GM12892 (cell line): ENCODE measurements around the gene NEK6.

Experiments
- DNase-seq: peaks from one replicate; pipeline ENCODE4 v3.0.0; 2011; ENCODE audit not compliant: insufficient read length
- FAIRE-seq: peaks from 2 replicates; lab custom pipeline; 2011; peaks lifted over from hg19 to GRCh38; lab: Jason Lieb, UNC
- POLR2A ChIP-seq: IDR thresholded peaks from 2 replicates; pipeline ENCODE4 v1.6.1; 2011; ENCODE audit warnings: low read depth, low read length, control low read depth
- POLR2AphosphoS5 ChIP-seq: IDR thresholded peaks from 2 replicates; pipeline ENCODE4 v1.6.1; 2011; ENCODE audit warnings: low read depth, low read length, control low read depth
- TAF1 ChIP-seq: IDR thresholded peaks from 2 replicates; pipeline ENCODE4 v1.6.1; 2011; ENCODE audit warnings: low read depth, mild to moderate bottlenecking, control low read depth, low read length, borderline replicate concordance

NEK6 gene

GRCh38 chr9:124283228-124283814, 25.6 kb downstream of the NEK6 start:
- TF ChIP-seq POLR2AphosphoS5 (peak; percentile 59; the same call in 1 of the 2 replicates), POLR2A (no peak)
- no peak for FAIRE-seq
- DNase-seq, result no peak

GRCh38 chr9:124284237-124284831, 26.6 kb downstream of the NEK6 start:
- no peak for TF ChIP-seq TAF1
- no peak for TF ChIP-seq POLR2A
- no peak for TF ChIP-seq POLR2AphosphoS5
- DNase-seq, result no peak
- FAIRE-seq, result no peak

GRCh38 chr9:124284940-124285441, 27.2 kb downstream of the NEK6 start:
- TF ChIP-seq POLR2A (no peak), TAF1 (no peak), POLR2AphosphoS5 (no peak; the same call in 1 of the 2 replicates)
- FAIRE-seq, result peak; percentile 78

GRCh38 chr9:124285490-124285889, 27.7 kb downstream of the NEK6 start:
- FAIRE-seq (peak; percentile 21), DNase-seq (no peak)
- no peak for TF ChIP-seq TAF1
- TF ChIP-seq POLR2A, result no peak
- no peak for TF ChIP-seq POLR2AphosphoS5

More at GRCh38 chr9:124284940-124285441, 27.2 kb downstream of the NEK6 start:
- DNase-seq, result no peak

- no peak for TF ChIP-seq TAF1
- DNase-seq, result peak; percentile 61
Measured at GRCh38 chr9:124285903-124286291, 28.1 kb downstream of the NEK6 start.

DNA sequence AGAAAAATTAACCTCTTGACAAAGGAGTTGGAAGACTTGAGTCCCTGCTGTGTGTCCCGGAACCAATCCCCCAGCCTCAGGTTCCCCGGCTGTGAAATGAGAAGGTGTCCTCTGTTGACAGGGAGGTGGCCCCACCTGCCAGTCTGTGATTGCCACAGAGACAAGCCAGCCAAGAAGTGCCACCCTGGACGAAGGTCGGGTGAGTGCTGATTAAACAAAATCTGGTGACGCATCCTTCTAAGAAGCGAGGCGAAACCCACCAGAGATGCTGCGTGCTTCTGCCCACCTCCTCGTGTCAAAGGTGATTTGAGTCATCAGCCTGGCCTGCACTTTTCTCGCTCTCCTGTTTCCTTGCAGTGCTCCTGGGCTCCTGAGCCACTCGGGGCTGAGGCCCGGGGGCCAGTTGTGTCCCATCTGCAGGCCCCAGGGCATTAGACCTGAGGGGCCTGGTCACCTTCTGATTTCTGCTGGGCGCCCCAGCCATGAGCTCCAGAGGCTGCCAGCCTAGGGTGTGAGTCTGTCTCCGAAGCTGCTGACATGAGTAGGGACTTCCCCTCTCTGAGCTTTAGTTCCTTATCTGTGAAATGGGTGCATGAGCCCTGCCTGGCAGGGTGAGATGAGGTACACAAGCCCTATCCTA, 28.7 kb downstream of the NEK6 start:
- peak; percentile 65 for DNase-seq

More at GRCh38 chr9:124285903-124286291, 28.1 kb downstream of the NEK6 start:
- FAIRE-seq, result peak; percentile 96

DNA sequence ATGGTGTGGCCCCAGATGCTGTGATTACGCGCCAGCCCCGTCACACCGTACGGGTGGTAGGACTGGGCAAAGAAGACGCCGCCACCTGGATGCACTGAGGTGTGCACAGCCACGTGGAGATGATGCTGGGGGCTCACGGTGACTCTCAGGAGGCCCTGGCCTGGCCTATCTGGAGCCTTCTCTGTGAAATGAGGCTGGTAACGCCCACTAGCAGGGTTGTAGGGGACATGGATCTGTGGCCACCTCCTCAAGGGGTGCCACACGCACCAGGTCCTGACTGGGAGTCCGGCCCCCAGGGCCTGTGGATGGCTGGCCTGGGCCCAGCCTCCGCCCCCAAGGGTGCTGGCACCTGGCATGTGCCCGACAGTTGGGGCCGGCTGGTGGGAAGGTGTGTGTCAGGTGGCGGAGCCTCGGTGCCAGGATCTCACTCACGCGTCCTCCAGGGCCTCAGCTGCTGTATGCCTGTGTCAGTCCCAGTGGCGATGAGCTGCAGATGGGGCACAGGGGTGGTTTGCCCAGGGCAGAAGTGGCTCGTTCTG, 32.4 kb downstream of the NEK6 start:
- peak; percentile 75 for FAIRE-seq
- TF ChIP-seq POLR2AphosphoS5 (peak; percentile 48; the same call in 1 of the 2 replicates), POLR2A (no peak)
- DNase-seq, result peak; percentile 54

More for the DNA sequence above, 28.7 kb downstream of the NEK6 start:
- TF ChIP-seq TAF1 (no peak; the same call in 1 of the 2 replicates), POLR2A (peak; percentile 48)
- FAIRE-seq, result no peak

DNA sequence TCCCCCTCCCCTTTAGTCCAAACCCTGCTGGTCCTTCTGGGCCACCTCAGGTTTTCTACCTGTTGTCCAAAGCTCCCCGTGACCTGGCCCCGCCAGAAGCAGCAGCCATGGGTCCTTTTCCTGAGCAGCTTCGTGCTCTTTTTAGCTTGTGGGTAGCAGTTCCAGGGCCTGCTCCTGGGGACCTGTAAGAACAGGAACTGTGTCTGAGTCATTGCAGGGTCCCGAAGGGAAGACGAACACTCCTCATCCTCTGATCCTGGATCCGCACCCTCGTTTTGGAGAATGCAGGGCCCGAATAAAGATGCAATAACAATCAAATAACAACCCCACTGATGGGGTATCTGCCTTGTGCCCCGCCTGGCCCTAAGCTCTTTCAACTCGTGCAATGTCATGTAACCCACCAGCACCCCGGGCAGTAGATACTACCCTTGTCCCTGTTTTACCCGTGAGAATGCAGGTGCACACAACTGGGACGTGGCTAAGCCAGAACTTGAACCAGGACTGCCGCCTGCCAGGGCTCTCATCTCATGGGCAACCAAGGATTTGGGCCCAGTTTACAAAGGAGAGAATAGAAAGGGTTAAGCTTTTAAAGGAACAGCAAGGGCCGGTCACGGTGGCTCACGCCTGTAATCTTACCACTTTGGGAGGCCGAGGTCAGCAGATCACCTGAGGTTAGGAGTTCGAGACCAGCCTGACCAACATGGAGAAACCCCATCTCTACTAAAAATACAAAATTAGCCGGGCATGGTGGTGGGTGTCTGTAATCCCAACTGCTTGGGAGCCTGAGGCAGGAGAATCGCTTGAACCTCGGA, 33.2 kb downstream of the NEK6 start:
- peak; percentile 63 for FAIRE-seq
- no peak for TF ChIP-seq POLR2AphosphoS5
- TF ChIP-seq TAF1, result no peak
- TF ChIP-seq POLR2A, result no peak
- DNase-seq, result no peak

DNA sequence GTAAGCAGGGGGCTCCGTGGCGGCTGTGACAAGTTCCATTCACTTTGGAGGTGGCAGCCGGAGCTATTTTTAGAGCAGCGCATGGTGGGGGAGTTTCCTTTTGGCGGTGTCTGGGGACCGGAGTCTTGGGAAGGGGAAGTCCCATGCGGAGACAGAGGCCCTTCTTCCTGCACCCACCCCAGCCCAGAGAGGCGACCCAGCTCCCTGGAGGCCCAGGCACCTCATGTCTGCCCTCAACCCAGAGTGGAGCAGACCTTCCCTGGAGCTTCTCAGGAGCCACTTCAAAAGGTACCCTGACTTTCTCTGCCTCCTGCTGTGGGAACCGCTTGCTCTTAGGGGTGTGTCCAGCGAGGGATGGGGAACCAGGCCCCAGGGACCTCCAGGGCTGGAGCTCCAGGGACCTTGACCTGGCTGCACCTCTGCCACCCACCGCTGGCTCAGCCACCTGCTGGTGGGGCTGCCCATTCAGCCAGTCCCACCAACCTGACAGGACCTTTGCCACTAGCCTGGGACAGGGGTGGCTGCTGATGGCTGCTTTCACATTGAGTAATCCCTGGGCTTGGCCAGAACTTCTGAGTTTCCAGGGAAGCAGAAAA, 34.1 kb downstream of the NEK6 start:
- peak; percentile 74 for FAIRE-seq
- TF ChIP-seq POLR2AphosphoS5 (peak; percentile 60), POLR2A (peak; percentile 39; the same call in 1 of the 2 replicates), TAF1 (no peak)
- peak; percentile 64 for DNase-seq

GRCh38 chr9:124292696-124293593, 35.2 kb downstream of the NEK6 start:
- no peak for DNase-seq
- FAIRE-seq, result no peak
- peak; percentile 40; the same call in 1 of the 2 replicates for TF ChIP-seq POLR2AphosphoS5
- TF ChIP-seq TAF1, result no peak
- TF ChIP-seq POLR2A, result no peak; the same call in 1 of the 2 replicates
